Stimulated activated CD8-positive, alpha-beta memory T cell treated with anti-CD3 and anti-CD28 coated beads, Interleukin-2, amount 100 ng/mL, for 1 hour (primary cell): Measurements from ENCODE around the gene KIRREL3.

Source experiments
- DNase-seq, 2 donors: peaks; one replicate each; pipeline ENCODE4 v3.0.0-alpha.2; 2020; ENCODE audit warnings: low read depth in 2 of 2

KIRREL3 gene

DNA sequence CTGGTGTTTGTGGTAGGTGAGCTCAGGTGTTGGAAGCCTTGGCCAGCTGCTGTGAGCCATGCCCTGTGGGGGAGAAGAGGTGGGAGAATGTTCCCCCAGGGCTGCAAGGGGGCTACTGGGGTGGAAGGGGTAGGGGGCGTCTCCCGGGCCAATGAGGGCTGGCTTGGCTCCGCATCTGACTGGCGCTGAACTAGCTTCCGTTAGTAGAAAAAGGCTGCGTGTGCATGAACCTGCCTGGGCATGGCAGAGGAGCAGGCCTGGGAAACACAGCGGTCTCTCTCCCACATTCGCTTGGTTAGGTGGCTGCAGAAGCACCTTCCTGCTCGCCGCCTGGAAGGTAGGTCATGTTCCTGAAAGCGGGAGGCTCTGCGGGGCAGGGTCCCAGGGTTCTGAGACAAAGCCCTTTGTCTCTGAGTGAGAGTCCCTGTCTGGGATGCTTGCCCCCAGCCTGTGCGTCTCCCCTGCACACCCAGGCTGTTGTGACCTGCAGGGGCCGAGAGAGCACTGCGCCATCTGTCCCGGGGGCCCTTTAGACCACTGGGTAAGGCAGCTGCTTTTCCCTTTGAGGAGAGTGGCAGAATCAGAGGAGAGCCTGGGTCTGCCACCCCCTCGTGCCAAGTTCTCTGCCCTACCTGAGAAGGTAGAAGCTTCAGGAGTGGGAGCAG is 466.3 kb downstream of the KIRREL3 start:
- no peak for DNase-seq

DNA sequence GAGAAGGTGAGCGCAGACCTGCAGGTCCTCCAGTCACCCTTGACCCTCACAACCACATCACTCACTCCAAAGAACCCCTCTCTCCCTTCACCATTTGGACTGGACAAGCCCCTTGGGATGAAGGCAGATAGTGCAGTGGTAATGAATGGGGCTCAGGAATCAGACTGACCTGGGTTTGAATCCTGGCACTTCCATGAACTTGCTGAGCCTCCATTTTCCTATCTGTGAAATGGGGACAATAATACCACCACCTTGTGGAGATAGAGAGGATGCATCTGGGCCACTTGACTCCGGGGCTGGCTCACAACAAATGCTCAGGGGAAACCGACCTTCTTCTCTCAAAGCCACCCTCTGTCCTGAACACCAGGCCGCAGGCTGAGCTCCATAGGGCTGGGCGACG is 467.0 kb downstream of the KIRREL3 start:
- no peak for DNase-seq

DNA sequence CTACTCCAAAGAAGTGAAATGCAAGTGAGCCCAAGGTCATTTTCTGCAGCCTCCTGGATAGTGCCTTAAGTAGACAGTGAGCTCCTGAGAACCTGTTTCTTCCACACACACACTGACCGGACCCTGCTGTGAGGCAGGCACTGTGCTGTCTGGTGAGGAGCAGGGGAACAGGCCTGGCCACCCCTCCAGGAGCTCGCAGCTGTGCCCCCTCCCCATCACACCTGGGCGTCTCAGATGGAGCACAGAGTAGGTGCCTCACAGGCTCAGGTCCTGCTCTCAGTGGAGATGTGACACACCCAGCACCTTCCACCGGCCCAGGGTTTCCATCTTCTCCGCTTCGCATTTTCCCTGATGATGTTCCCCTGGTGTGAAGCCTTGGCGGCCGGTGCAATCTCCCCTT is 470.2 kb downstream of the KIRREL3 start:
- DNase-seq: no peak

DNA sequence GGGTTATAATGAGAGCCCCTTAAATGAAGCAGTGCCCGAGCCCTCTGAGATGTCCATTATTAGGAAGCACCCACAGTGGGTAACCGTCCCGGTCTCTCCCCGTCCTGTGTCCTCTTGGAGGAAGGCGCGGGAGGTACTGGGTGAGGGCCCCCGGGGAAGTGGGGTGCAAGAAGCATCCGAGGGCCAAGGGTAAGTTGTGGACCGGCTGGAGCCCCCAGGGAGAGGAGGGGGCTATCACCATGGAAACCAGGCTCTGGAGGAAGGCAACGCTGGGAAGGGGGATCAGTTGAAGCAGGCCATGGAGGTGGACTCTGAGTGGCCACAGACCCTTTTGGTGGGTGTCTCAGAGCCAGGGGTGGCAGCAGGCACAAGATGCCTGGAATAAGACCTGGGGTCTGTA is 471.5 kb downstream of the KIRREL3 start:
- DNase-seq: no peak

DNA sequence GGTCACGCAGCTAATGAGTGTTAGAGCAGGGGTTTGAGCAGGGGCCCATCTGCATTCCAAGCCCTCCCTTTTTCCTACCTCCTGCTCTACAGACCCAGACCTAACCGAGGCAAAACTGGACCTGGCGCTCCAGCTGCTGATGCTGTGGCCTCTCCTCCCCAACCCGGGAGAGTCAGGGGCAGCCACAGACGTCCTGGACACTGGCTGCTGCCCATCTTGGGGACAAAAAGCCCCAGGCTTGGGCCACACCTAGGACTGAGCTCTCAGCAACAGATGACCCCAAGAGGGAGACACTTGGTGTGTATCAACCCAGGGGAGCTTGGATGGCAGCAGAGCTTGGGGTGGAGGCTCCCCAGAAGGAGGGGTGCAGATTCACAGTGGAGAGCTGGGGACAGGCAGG is 472.5 kb downstream of the KIRREL3 start:
- DNase-seq: no peak

DNA sequence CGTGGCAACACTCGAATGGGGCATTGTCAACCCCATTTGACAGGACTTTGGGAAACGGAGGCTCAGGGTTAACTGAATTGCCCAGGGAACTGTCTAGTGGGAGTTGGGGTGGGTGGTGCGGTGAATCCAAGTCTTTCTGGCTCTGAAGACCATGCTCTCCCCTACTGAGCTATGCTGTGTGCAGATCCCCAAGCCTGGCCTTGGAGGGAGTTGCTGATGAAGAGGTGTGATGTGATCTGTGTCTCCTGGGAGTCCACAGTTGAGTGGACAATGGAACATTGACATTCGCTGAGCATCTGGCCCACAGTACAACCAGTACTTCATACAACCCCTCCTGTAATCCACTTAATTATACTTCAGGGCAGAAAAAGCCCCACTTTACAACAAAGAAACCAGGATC is 472.9 kb downstream of the KIRREL3 start:
- no peak for DNase-seq

DNA sequence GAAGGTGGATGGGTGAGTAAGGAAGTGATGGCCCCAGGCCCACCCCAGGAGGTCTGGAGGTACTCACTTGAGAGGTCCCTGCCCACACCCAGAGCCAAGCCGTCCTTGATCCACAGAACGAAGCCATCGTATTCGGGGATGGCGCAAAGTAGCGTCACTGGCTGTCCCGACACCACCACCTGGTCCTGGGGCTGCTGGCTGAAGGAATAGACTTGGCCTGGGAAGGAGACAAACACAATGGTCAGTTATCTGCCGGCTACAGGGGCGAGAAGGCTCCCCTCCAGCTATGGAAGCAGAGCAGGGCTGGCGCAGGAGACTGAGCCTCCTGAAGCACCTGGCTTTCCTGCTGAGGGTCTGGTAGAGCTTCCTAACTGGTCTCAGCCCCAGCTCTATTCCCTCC is 474.1 kb downstream of the KIRREL3 start:
- no peak for DNase-seq

DNA sequence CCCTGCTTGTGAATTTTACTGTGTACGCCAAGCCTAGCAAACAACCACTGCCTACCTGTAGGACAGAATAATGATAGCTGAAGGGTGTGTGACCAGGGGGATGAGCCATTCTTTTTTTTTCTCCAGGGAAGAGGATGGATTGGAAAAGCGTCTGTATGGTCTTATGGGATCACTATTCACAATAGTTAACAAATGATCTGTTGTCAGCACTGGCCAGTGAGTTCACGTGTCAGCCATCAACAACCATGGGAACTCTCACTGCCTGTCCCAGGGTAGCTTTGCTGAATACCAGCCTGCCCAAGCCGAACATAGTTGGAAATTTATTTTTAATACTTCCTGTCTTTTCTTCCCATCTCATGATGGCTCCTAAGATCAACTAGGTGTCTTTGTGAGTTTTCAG is 474.9 kb downstream of the KIRREL3 start:
- no peak for DNase-seq

DNA sequence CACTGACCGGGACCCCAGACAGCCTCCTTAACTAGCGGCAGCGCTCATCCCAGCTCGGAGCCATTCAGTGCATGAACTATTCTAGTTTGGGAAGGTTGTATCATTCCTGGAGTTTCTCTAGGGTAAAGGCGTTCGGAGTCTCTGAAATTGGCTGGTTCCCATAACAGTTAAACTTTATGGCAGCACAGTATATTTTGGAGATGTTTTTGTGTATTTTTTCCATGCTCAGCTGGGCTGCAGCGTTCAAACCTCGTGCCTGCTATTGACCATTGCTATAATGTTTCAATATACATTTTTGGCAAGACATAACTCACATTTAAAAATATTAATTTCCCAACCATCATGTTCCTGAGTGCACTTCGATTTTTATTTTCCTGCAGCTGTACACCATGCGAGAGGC is 475.4 kb downstream of the KIRREL3 start:
- no peak for DNase-seq

DNA sequence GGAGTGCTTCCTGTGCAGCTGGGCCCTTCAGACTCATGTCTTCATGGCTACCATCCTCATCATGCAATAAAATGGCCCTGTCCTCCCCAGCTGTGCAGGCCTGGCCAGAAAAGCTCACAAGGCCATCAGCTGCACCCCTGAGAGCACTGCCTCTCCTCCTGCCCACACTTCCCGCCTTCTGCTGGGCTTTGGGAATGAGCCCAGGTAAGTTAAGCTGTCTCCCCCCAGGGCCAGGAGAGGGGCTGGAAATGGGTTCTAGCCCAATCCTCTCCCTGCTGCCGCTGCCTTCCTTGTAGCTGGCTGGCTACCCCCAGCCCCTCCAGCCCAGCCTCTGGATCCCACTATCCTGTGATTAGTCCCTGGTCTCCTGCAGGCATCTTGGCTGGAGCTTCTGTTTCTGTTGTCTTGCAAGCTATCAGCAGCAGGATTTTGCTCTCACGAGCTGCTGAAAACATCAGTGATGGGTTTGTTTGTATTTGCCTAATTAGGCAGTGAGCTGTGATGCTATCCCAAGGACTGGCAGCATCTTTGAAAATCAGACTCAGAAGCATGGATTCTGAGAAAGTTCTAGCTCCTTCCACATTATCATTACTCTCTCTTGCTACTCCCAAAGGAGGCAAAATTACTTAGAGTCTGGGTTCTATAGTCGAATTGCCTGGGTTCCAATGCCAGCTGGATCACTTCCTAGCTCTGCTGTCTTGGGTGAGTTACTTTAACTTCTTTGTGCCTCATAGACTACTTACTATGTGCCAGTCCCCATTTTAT is 476.9 kb downstream of the KIRREL3 start:
- DNase-seq: no peak

DNA sequence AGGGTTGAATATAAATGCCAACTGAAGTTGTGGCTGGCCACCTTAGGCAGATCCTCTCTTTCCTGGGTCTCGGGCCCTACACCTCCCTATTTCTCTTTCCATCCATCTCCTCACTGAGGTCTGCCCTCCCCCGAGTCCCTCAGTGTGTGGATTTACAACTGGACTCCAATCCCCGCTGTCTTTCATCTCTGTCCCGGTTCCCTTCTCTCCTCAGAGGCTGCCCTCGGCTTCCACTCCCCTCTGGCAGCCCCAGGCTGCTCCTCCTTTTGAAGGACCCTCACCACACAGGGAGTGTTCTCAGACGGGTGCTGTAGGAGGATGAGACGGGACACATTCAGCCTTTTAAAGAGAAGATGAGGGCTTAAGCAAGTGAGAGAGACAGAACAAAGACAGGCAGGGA is 478.0 kb downstream of the KIRREL3 start:
- no peak for DNase-seq

DNA sequence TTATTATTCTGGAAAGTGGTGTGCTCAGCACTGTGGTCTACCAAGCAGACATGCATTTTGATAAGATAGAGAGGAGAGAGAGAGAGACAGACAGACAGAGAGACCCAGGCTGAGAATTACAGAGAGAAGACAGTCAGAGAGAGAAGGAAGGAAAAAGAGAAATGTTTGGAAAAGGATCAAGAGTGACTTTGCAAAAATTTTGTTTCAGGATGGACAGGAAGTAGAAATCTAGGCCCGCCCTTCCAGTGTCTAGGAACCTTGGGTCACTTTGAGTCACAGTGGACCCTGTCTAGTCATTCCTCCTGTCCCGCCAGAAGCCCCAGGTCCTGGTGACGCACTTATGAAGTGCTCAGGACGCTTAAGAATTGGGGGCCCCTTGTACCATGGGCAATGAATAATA is 478.4 kb downstream of the KIRREL3 start:
- DNase-seq: no peak

DNA sequence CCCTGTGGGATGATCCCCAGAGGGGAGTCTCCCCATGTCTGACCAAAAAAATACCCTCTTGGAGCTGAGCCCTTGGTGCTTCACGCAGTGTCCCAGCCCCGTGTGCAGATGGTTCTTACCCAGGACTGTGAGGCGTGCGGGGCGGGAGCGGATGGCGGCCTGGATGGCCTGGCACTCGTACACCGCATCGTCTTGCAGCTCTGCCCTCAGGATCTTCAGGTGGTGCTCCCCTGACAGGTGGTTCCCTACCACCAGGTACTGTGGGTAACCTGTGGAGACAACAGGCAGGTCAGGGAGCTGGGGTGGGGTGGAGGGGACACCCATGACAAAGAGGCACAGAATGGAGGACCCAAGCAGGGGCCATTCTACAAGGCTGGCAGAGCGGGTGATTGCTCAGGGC is 479.4 kb downstream of the KIRREL3 start:
- no peak for DNase-seq

DNA sequence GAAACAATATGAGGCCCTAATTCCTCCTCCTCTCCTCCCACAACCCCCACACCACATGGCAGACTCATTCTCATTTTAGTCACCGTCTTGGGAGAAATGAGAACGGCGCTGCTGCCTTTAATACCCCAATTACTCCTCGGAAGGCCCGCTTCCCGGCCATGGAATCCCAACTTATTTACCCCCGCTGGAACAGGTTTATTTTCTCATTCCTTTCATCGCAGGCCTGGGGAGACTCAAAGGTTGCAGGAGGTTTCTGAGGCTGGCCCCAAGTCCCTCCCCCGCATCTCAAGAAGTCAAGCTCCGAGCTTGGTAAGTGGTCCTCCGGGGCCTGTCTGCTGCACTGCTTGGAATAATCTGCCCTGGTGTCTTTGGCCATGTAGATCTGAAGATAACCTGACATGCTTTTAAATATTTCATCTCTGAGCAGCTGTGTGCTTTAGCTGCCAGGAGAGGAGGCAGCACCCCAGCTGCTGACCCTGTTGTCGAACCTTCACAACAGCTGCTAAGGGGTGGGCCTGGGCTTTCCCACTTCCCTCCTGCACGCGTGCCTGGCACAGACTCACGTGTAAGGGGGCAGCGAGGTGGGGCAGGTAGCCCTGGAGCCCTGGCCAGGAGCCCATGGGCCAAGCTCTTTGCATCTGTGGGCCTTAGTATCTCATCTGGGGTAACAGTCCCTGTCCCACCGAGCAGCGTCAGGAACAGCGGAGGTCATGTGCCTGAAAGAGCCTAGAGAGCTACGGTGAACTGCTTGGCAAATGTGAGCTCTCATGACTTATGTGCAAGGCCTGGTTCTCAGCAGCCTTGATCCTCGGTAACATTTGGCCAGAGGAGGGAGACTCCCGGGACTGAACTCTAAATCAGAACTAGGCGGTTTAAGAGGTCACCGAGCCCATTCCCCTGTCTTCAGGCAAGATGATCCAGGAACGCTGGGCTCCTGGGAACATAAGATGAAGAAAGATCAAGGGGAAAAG is 480.5 kb downstream of the KIRREL3 start:
- DNase-seq: no peak

DNA sequence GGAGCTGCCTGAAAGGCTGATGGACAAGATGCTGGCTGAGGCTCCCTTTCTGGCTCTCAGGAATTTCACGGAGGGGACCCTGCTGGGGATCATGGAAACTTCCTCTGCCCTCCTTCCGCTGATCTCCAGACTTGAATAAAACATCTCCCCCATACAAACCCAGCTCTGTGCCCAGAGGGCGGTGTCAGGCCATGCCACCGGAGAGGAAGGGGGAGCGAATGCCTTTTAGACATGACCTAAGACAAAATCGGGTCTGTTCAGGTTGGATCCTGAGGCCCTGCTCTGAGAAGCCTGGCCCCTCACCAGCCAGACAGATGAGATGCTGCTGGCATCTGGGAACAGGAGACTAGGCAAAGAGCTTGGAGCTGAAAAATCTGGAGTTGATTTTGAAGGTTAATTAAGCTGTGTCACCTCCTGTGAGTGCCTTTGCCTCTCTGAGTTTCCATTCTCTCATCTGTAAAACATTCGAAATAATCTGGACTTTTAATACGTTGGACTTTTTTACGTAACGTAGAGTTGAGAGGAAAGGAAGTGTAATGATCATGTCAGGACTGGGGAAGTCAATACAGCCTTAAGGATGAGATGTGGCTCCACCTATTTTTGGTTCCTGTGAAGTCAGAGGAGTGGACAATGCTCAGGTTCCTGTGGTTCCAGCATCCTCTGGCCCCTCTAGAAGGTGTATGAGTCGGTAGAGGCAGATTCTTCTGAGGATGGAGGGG is 481.4 kb downstream of the KIRREL3 start:
- DNase-seq: no peak

DNA sequence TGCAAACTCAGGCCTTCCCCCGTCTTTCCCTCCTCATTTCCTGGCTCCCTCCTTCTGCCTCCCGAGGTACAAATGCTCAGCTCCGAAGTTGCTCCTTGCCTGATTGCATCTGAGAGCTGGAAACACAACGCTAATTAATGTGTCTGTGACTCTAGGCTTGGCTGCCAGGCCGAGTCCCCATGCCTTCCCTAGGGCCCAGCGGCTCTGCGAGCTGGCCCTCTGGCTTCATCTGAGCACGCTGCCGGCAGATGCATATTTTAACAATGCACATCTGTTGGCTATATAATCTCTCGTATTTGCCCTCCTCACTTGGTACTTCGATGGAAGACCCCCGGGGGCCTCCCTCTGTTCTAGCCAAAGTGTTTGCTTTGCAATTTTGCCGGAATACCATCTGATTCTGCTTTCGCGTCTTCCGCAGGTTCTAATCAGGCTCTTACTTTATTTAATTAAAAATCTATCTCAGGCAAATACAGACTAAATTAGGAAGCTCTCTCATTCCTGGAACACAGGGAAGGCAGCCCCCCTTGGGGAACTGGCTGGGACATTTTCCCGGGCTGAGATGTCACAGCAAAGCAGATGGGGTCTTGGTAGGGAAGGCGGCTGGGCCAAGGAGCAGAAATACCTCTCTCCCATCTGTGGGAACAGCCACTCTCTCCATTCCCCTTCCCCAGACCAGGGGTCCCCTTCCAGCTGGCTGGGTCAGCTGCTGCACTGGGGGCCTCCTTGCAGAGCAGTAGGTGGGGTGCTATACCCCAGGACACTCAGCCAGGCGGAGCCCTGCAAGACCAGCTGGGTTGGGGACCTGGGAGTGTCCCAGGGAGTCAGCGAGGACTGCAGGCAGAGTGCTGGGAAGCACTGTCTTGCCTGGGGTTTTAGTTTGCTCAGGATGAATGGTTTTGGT is 482.2 kb downstream of the KIRREL3 start:
- no peak for DNase-seq

DNA sequence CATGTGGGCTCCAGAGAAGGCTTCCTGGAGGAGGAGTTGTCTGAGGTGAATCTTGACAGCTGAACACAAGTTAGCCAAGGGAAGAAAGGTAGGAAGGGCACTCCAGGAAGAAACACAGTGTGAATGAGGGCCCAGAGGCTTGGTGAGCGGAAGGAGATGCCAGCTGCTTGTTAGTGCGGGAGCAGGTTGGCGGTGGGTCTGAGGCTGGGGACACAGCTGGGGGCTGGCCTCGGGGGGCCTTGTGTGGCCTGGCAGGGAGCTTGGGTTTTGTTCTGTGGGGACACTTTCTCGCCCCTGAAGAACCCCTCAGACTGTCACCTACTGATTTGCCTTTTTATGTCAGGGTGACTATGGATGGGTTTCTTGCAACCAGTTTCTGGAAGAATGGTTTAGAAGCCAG is 485.1 kb downstream of the KIRREL3 start:
- DNase-seq: no peak

DNA sequence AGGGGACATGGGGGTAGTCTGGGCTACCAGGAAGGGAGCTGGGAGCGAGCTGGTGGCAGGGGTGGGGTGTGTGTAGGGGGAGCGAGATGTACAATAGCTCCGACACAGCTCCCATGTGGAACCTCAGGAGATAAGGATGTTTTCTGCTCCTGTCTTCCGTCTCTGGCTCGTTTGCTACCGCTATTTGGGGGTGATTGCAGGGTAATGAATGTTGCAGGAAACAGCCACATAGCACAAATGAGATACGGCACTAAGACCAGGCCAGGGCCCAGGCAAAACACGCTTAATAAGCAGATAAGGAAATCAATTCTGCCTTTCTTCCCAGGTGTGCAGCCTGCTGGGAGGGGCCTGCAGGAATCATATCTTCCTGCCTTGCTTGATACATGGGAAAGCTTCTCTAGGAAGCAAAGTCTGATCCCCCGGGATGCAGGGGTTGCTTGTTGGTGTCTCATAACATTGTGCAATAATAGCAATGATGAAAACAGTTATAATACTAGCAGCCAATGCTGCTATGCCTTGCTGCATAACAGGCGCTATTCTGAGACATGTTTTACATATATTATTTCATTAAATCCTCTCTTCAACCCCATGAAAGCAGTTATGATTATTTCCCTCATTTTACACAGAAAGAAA is 486.4 kb downstream of the KIRREL3 start:
- no peak for DNase-seq

DNA sequence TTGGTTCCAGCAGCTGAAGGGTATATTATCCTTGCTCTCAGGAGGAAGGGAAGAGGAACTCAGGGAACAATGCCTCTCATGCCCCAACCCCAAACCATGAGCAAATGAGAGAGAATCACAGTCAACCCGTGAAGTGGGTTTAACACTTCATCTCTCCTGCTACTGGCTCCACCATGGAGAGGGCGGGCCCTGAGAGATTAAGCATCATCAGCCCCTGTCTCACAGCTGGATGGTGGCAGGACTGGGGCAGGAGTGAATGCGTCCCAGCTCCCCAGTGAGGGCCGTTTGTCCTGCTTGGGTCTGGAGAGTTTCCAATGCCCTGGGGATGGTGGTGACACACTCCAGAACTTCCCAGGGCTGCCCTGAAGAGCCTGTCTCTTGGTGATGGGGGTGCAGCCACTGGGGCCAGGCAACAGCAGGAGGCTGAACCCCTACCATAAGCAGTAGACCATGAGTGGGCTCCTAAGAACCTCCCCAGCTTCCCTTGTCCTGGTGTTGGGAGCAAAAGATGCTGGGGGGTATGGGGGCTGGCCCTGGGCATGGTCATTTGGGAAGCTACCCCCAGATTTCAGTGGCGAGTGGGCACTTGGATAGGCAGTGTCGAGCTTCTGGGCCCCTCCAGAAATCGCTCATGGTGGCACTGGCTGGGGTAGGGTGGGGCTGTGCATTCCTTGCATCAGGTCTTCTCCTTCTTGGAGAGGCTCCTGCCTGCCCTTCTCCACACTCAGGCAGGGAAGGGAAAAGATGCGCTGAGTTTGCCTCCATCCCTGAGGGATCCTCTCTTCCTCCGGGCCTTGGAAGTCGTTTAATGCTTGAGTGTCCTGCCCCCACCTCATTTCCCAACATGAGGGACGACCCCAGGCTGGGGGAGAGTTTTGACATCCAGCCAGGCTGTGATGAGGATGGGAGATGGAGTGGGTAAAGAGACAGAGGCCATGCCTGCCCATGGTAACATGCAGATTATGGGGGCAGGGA is 487.5 kb downstream of the KIRREL3 start:
- DNase-seq: no peak
